Measurements from ENCODE around the gene UTY.

The UTY gene

GRCh38 chrY:13478126-13478785 lies 1.6 kb downstream of the UTY start:
- no peak for DNase-seq (ENCODE audit: low read depth)

GRCh38 chrY:13474997-13475396 lies 4.8 kb downstream of the UTY start:
- no peak for DNase-seq (ENCODE audit: low read depth)
- H3K4me3 ChIP-seq (ENCODE audit: control insufficient read depth, low read depth, low read length): no peak overlapping the region
- no peak for TF ChIP-seq CTCF (conservative IDR thresholded peaks at IDR 0.05; ENCODE audit: control insufficient read depth, insufficient read depth, low read depth, low read length)

More at GRCh38 chrY:13478126-13478785, 1.6 kb downstream of the UTY start:
- no peak overlapping the region for H3K4me3 ChIP-seq (ENCODE audit: control insufficient read depth, low read depth, low read length)
- no peak for TF ChIP-seq CTCF (conservative IDR thresholded peaks at IDR 0.05; ENCODE audit: control insufficient read depth, insufficient read depth, low read depth, low read length)

GRCh38 chrY:13451572-13451971 lies 28.3 kb downstream of the UTY start:
- DNase-seq (ENCODE audit: low read depth): no peak
- no peak overlapping the region for H3K4me3 ChIP-seq (ENCODE audit: control insufficient read depth, low read depth, low read length)
- TF ChIP-seq CTCF (conservative IDR thresholded peaks at IDR 0.05; ENCODE audit: control insufficient read depth, insufficient read depth, low read depth, low read length): no peak

GRCh38 chrY:13450596-13451130 lies 29.2 kb downstream of the UTY start:
- no peak for TF ChIP-seq CTCF (conservative IDR thresholded peaks at IDR 0.05; ENCODE audit: control insufficient read depth, insufficient read depth, low read depth, low read length)
- no peak for DNase-seq (ENCODE audit: low read depth)
- H3K4me3 ChIP-seq (ENCODE audit: control insufficient read depth, low read depth, low read length): no peak overlapping the region

GRCh38 chrY:13445566-13445965 lies 34.3 kb downstream of the UTY start:
- no peak overlapping the region for H3K4me3 ChIP-seq (ENCODE audit: control insufficient read depth, low read depth, low read length)
- TF ChIP-seq CTCF (conservative IDR thresholded peaks at IDR 0.05; ENCODE audit: control insufficient read depth, insufficient read depth, low read depth, low read length): no peak
- no peak for DNase-seq (ENCODE audit: low read depth)

- no peak for DNase-seq (ENCODE audit: low read depth)
- TF ChIP-seq CTCF (conservative IDR thresholded peaks at IDR 0.05; ENCODE audit: control insufficient read depth, insufficient read depth, low read depth, low read length): no peak
- H3K4me3 ChIP-seq (ENCODE audit: control insufficient read depth, low read depth, low read length): no peak overlapping the region
These were observed 36.7 kb downstream of the UTY start for GRCh38 chrY:13443146-13443545.
